AG04449 (cell line): ENCODE data around the gene PRR35.

Experiments used
- CTCF ChIA-PET: fragments of 350-600 bp; formaldehyde crosslinking; extraction: SDS; loops from one replicate; lab custom pipeline; 2021; ENCODE audit warnings: antibody characterized with exemption; lab: Yijun Ruan, JAX
- POLR2A ChIA-PET: fragments of 400-600, 350-600 bp; formaldehyde crosslinking; extraction: SDS; loops from one replicate; lab custom pipeline; 2020; ENCODE audit warnings: antibody characterized with exemption, inconsistent platforms; lab: Yijun Ruan, JAX
- DNase-seq: peaks from one replicate; pipeline ENCODE4 v3.0.0-alpha.2; 2010; ENCODE audit warnings: low read depth, low spot score
- H3K4me3 ChIP-seq: 2 replicates; pipeline ENCODE4 v1.5.1; 2011; ENCODE audit warnings: low read depth, mild to moderate bottlenecking, control low read depth, low read length
- CTCF ChIP-seq: IDR thresholded peaks from one replicate; pipeline ENCODE4 v1.5.1; 2011; ENCODE audit warnings: mild to moderate bottlenecking, moderate library complexity, low read length, control low read depth, inconsistent platforms; ENCODE audit not compliant: insufficient read depth; ENCODE audit errors: missing control alignments

PRR35 gene

DNA sequence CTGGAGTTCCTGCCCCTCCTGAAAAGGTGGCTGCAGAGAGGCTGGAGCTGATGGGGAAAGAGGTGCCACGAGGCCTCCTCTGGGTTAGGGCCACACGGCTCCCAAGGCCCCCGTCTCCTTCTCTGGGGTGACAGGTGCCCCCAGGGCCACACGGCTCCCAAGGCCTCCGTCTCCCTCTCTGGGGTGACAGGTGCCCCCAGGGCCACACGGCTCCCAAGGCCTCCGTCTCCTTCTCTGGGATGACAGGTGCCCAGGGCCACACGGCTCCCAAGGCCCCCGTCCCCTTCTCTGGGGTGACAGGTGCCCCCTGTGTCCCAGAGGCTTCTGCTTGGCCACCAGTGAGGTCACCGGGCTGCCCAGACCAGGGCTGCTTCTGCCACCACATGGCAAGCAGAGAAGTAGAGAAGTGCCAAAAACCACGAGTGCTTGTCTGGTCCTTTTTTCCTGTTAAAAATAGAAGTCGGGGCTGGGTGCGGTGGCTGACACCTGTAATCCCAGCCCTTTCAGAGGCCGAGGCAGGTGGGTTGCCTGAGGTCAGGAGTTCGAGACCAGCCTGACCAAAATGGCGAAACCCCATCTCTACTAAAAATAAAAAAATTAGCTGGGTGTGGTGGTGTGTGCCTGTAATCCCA, 28.6 kb upstream of the PRR35 start:
- DNase-seq, result no peak
- ChIA-PET POLR2A (no interaction called here), CTCF (no interaction called here)
- no peak overlapping the region for H3K4me3 ChIP-seq
- no peak for TF ChIP-seq CTCF

GRCh38 chr16:533391-534123, 26.6 kb upstream of the PRR35 start:
- CTCF ChIA-PET, result no interaction called here
- POLR2A ChIA-PET, result no interaction called here

DNA sequence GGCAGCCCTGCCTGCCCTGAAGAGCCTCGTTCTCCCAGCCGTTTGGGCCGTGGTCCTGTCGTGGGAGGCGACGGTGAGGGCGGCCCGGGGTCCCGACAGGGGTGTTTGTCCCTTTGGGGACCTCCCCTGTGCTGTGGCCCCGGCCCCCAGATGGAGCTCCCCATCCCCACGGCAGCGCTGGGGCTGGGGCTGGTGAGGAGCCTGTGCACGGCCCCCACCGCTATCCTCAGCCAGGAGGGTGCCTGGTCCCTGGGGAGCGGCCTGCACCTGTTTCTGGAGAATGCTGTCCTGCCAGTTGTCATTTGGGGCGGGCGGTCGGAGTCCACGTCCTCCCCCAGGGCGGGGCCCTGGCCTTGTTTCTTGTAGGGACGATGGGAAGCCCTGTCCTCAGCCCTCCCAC, 26.1 kb upstream of the PRR35 start:
- ChIA-PET CTCF (no interaction called here), POLR2A (no interaction called here)
- no peak for DNase-seq
- TF ChIP-seq CTCF, result no peak
- H3K4me3 ChIP-seq, result no peak overlapping the region

More at GRCh38 chr16:533391-534123, 26.6 kb upstream of the PRR35 start:
- DNase-seq, result no peak
- H3K4me3 ChIP-seq, result no peak overlapping the region
- no peak for TF ChIP-seq CTCF

- CTCF ChIA-PET, result no interaction called here
- no peak overlapping the region for H3K4me3 ChIP-seq
- no peak for DNase-seq
- TF ChIP-seq CTCF, result no peak
- POLR2A ChIA-PET, result no interaction called here
Measured at GRCh38 chr16:534856-535445, 25.2 kb upstream of the PRR35 start.

DNA sequence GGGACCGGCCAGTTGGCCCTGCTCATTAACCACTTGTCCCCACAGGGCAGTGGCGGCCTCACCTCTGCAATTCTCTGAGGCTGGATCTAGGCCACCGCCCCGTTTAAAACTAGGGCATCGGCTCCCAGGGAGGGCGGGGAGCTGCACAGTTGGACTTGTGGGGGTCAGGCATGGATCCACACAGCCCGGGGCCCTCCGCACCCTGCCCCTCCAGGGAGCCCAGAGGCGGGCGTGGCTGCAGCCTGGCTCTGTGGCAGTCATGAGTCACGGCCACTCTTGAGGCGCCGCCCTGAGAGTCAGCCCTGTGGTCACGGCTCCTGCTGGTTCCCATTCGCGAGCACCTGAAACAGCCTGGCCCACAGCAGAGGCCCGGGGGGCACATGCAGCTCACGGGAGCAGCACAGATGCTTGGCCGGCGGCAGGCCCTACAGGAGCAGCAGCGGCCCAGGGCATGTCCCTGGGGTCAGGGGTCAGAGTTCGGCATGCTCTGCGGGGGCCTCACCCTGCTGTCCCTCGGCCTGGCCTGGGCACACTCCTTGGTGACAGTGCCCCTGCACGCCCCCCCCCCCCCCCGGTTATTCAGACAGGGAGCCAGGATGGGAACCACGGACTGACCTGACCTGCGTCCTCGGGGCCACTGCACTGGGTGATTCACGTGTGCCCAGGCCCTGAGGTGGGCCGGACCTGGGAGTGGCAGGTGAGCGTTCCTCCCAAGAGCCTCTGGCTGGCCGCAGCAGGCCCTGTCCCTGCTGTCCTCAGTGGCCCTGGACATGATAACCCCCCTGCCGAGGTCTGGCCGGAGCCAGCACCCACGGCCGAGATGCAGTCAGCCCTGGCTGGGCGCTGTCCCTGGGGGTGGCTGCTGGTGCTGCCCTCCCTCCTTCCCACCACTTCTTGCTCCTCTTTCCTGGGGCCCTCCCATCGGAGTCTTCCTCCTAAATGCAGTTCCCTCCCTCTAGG, 24.5 kb upstream of the PRR35 start:
- CTCF ChIA-PET, result interaction anchor here (1.7 kb wide), 1 partner anchor 11 kb away, joined by 6 read pairs; no protein-coding TSS in a partner anchor
- TF ChIP-seq CTCF, result no peak
- POLR2A ChIA-PET, result interaction anchor here (0.7 kb wide), 1 partner anchor 18 kb away, joined by 3 read pairs; no protein-coding TSS in a partner anchor
- DNase-seq, result no peak
- H3K4me3 ChIP-seq, result no peak overlapping the region
